Activated CD4-positive, CD25-positive, alpha-beta regulatory T cell treated with anti-CD3 and anti-CD28 coated beads, Interleukin-2, amount 50 U/mL, for 16 hours (primary cell): Measurements from ENCODE around the gene FBXO46.
A peak's percentile ranks its signal among the peaks of the same experiment; 100 is the strongest.
"Not testable (repeated sequence)": the region's sequence is repeated elsewhere in the genome, so short reads cannot be mapped to it uniquely, and the experiment has no call there.

ENCODE experiments used
- DNase-seq: peaks from one replicate; pipeline ENCODE4 v3.0.0-alpha.2; 2020; ENCODE audit warnings: low read depth, low spot score

FBXO46 gene

GRCh38 chr19:45687599-45687998 lies 43.1 kb downstream of the FBXO46 start:
- no peak for DNase-seq

- not testable (repeated sequence) for DNase-seq
Measured at GRCh38 chr19:45685045-45685444, 45.7 kb downstream of the FBXO46 start.

GRCh38 chr19:45682908-45683307 lies 47.8 kb downstream of the FBXO46 start:
- no peak for DNase-seq

- DNase-seq, result no peak
Measured at GRCh38 chr19:45682117-45682516, 48.6 kb downstream of the FBXO46 start.

- peak; percentile 72 for DNase-seq
Measured at GRCh38 chr19:45681391-45682015, 49.2 kb downstream of the FBXO46 start.

GRCh38 chr19:45677351-45678230 lies 53.1 kb downstream of the FBXO46 start:
- peak; percentile 64 for DNase-seq

GRCh38 chr19:45676851-45677263 lies 53.8 kb downstream of the FBXO46 start:
- DNase-seq, result no peak

GRCh38 chr19:45674946-45675345 lies 55.8 kb downstream of the FBXO46 start:
- no peak for DNase-seq

GRCh38 chr19:45670670-45671453 lies 59.8 kb downstream of the FBXO46 start:
- no peak for DNase-seq

- no peak for DNase-seq
Measured at GRCh38 chr19:45668342-45668871, 62.3 kb downstream of the FBXO46 start.

GRCh38 chr19:45667620-45668341 lies 62.9 kb downstream of the FBXO46 start, which contains the start of gene GIPR:
GIPR (plus strand) TSS chr19:45668221; CDS start chr19:45669521, 1,300 bp downstream.
- no peak for DNase-seq

- no peak for DNase-seq
Measured at GRCh38 chr19:45664575-45664974, 66.1 kb downstream of the FBXO46 start.

- DNase-seq, result no peak
Measured at GRCh38 chr19:45663800-45664199, 66.9 kb downstream of the FBXO46 start.

- DNase-seq, result no peak
Measured at GRCh38 chr19:45660636-45661035, 70.1 kb downstream of the FBXO46 start.
